ENCODE data around the gene EDN2.

The EDN2 gene

DNA sequence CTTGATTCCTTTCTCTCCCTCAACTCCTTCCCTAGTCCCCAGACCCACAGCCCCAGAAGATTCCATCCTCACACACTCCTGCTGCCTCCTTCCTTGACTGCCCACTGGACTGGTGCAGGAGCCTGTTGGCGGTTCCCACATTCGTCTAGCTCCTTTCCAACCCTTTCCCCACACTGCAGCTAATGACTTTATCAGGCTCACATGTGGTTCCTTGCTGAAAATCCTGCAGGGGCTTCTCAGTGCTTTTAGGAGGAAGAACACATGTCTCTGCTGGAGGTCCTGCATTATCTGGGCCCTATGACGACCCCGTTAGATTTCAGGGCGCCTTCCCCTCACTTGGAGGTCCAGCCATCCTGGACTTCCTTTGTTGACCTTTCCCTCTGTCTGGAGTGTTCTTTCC, 50.2 kb downstream of the EDN2 start:
- Histone ChIP-seq H3K4me3 (no peak overlapping the region), H3K4me1 (peaks cover 5% of the 10 kb centered on the region; the same call in 1 of the 2 replicates)
- in situ Hi-C loops (cut with MboI; ENCODE audit: low sequenced_read_pairs), result loop anchor here (5.0 kb wide), 1 partner anchor 167 kb away; no protein-coding TSS in a partner anchor

DNA sequence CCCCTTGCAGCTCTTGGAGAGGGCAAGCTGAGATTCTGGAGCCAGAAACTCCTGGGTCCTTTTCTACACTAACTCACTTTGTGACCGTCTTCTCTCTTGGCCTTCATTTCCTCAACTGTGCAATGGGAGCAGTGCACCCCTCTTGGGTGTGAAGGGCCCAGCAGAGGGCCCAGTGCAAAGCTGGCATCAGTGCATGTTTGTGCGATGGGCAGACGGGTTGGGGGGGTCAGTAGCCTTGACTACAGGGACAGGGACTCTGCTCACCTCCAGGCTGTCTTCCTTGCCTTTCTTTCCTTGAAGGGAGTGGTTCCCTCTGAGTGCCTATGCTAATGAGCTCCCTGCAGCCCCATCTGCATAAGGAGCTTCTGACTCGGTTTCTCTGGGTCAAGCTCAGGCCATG, 51.0 kb downstream of the EDN2 start:
- no peaks in the 10 kb centered on the region; the same call in 1 of the 2 replicates for H3K9me3 ChIP-seq
- H3K27me3 ChIP-seq (ENCODE audit: low read depth), result peaks cover 5% of the 10 kb centered on the region
- DNase-seq (ENCODE audit: low spot score in 2 of 2), result no peak
- peaks cover 5% of the 10 kb centered on the region; the same call in 1 of the 2 replicates for H3K4me1 ChIP-seq
- H3K36me3 ChIP-seq (replicated peaks), result no peaks in the 10 kb centered on the region
- no peak overlapping the region for H3K4me3 ChIP-seq
- in situ Hi-C loops (cut with MboI; ENCODE audit: low sequenced_read_pairs), result loop anchor here (5.0 kb wide), 1 partner anchor 166 kb away; no protein-coding TSS in a partner anchor

More for the DNA sequence above, 50.2 kb downstream of the EDN2 start:
- H3K27me3 ChIP-seq (ENCODE audit: low read depth), result peaks cover 6% of the 10 kb centered on the region
- no peaks in the 10 kb centered on the region; the same call in 1 of the 2 replicates for H3K9me3 ChIP-seq
- H3K36me3 ChIP-seq (replicated peaks), result no peaks in the 10 kb centered on the region
- DNase-seq (ENCODE audit: low spot score in 2 of 2), result no peak

DNA sequence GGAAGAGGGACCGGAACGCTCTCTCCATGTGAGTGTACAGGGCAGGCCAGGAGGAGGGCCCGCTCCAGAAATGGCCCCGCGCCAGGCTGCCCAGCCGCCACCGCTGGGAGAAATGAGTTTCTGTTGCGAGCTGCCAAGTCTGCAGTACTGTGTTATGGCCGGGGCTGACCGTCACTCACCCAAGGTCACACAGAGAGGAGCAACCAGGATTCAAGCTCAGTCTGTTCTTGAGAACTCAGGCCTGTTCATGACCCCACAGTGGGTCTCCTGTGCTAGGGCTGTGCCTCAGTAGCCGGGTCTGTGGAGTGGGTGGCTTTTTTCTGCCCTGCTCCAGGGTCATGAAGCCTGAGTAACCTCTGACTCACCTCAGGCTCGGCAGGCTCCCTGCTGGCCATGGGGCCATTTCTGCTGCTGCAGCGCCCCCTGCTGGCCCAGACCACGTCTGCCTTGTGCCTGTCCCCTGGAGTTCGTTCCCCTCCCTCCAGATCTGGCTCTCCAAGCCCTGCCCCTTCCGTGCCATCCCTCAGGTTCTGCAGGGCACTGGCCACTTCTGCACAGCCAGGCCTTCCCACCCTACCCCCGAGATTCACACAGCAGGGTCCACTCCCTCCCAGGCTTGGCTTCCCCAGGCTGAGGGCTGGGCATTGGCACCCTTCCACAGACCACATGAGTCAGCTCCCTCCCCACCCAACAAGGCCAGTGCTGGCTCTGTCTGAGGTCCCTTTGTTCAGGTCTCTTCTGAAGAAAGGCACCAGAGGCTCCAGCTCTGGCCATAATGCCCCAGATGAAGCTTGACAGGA, 51.8 kb downstream of the EDN2 start:
- Histone ChIP-seq H3K27me3 (ENCODE audit: low read depth) (no peaks in the 10 kb centered on the region; the same call in 1 of the 2 replicates), H3K4me1 (peaks cover 5% of the 10 kb centered on the region; the same call in 1 of the 2 replicates), H3K36me3 (replicated peaks) (no peaks in the 10 kb centered on the region), H3K9me3 (no peaks in the 10 kb centered on the region), H3K4me3 (no peak overlapping the region)
- in situ Hi-C loops (cut with MboI; ENCODE audit: low sequenced_read_pairs), result loop anchor here (5.0 kb wide), 1 partner anchor 165 kb away; no protein-coding TSS in a partner anchor
- peak; percentile 63 to 91 for DNase-seq (ENCODE audit: low spot score in 2 of 2)

DNA sequence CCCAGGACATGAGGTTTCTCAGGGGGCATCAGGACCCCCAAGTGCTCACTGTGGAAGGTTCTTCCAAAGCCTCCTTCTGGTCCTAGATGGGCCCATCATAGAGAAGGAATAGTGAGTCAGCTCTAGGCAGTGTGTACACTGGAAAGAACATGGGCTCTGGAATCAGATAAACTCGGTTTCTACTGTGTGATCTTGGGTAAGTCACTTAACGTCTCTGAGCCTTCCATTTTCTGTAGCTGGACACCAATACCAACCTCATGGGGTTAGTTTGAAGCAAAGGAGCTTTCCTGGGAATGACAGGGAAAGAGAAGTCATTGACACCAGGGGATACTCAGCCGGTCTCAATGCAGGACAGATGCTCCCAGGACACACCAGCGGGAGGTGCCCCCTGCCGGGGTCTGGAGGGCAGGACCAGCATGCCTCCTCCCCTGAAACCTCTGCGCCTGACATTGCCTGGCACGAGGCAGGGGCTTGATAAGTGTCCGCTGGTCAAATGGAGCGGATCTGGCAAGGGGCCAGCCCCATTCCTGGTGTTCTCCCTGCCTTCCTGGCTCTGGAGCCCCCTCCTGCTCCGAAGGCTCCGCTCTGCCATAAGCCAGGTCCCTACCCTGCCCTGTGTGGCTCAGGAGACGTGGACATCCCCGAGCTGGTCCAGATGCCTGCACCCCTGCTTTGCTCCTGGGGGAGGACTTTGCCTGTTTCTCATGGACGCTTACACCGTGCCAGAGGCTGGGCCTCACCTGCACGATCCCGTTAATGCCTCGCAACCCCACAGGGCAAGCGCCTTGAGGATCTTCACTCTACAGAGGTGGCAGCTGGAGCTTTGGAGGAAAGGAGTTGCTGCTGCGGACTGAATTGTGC, 52.8 kb downstream of the EDN2 start:
- in situ Hi-C loops (cut with MboI; ENCODE audit: low sequenced_read_pairs), result loop anchor here (5.0 kb wide), 1 partner anchor 164 kb away; no protein-coding TSS in a partner anchor
- H3K4me3 ChIP-seq, result no peak overlapping the region
- H3K4me1 ChIP-seq, result peaks cover 5% of the 10 kb centered on the region; the same call in 1 of the 2 replicates
- no peaks in the 10 kb centered on the region for H3K9me3 ChIP-seq
- H3K27me3 ChIP-seq (ENCODE audit: low read depth), result no peaks in the 10 kb centered on the region; the same call in 1 of the 2 replicates
- H3K36me3 ChIP-seq (replicated peaks), result no peaks in the 10 kb centered on the region
- peak in 1 of 2 experiments; percentile 25 for DNase-seq (ENCODE audit: low spot score in 2 of 2)

DNA sequence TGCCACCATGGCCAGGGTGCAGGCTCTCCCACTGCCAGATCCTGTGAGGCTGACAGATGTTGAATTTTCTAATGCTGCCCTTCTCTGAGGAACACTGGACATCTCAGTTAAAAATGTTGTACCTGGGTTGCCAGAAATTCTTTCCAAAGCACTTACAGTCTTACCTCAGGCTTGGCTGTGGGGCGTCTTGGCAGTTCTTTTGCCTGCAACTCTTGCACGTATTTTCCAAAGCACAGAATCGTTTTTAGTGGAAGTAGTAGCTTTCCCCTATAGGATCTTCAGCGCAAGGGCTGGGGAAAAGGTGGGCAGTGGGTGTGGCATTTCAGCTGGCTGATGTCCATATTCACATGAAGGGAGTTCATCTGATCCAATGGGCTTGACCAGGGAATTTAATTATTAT, 53.9 kb downstream of the EDN2 start:
- no peak overlapping the region for H3K4me3 ChIP-seq
- in situ Hi-C loops (cut with MboI; ENCODE audit: low sequenced_read_pairs), result loop anchor here (5.0 kb wide), 1 partner anchor 163 kb away; no protein-coding TSS in a partner anchor
- DNase-seq (ENCODE audit: low spot score in 2 of 2), result no peak

DNA sequence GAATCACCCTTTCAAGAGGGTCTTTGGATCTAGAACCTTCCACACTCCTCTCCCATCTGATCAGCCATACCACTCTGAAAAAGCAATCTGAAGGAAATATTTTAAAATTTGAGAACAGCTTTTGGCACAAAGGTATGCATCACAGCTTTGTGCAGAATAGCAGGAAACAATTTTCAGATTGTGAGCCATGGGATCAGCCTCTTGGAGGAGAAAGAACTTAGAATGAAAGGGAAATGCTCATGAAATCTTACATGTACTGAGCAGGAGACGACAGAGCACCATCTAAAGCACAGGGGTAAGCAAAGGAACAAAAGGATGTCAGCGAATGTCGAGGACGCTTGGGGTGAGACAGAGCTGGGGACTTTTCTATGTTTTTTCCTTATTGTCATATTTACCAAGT, 54.4 kb downstream of the EDN2 start:
- Histone ChIP-seq H3K36me3 (replicated peaks) (no peaks in the 10 kb centered on the region), H3K4me1 (no peaks in the 10 kb centered on the region; the same call in 1 of the 2 replicates), H3K27me3 (ENCODE audit: low read depth) (no peaks in the 10 kb centered on the region; the same call in 1 of the 2 replicates), H3K4me3 (no peak overlapping the region), H3K9me3 (no peaks in the 10 kb centered on the region)
- no peak for DNase-seq (ENCODE audit: low spot score in 2 of 2)
- in situ Hi-C loops (cut with MboI; ENCODE audit: low sequenced_read_pairs), result loop anchor here (5.0 kb wide), 1 partner anchor 163 kb away; no protein-coding TSS in a partner anchor

More for the DNA sequence above, 53.9 kb downstream of the EDN2 start:
- peaks cover 4% of the 10 kb centered on the region; the same call in 1 of the 2 replicates for H3K4me1 ChIP-seq
- H3K27me3 ChIP-seq (ENCODE audit: low read depth), result no peaks in the 10 kb centered on the region; the same call in 1 of the 2 replicates
- H3K9me3 ChIP-seq, result no peaks in the 10 kb centered on the region
- H3K36me3 ChIP-seq (replicated peaks), result no peaks in the 10 kb centered on the region

DNA sequence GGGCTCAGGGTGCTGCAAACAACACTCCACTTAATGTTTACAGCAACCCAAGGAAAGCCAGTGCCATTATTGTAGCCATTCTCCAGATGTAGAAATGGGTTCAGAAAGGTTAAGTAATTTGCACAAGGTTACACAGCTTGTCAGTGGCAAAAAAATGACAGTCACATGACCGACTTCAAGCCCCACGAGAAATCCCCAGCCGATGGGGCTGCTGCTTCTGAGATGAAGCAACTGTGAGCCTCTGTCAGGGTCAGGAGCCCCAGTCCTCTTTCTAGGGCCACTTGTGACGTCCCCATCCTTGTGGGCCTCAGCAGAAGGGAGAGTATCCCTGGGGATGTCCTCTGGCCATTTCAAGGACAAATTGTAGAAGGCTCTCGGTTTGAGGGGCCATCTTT, 54.8 kb downstream of the EDN2 start:
- H3K9me3 ChIP-seq, result no peaks in the 10 kb centered on the region

More for the DNA sequence above, 54.8 kb downstream of the EDN2 start:
- no peak for DNase-seq (ENCODE audit: low spot score in 2 of 2)
- no peak overlapping the region for H3K4me3 ChIP-seq
- H3K36me3 ChIP-seq (replicated peaks), result no peaks in the 10 kb centered on the region
- in situ Hi-C loops (cut with MboI; ENCODE audit: low sequenced_read_pairs), result loop anchor here (5.0 kb wide), 1 partner anchor 162 kb away; no protein-coding TSS in a partner anchor
- no peaks in the 10 kb centered on the region; the same call in 1 of the 2 replicates for H3K4me1 ChIP-seq
- H3K27me3 ChIP-seq (ENCODE audit: low read depth), result no peaks in the 10 kb centered on the region; the same call in 1 of the 2 replicates
